Thyroid gland (tissue), 4 donors: Measurements from ENCODE around the gene FLRT2.
A peak's percentile ranks its signal among the peaks of the same experiment; 100 is the strongest.

Experiments
- CTCF ChIP-seq, 6 experiments: fragments of 200-600 bp in 3 of 6; fragments of 450-650 bp in 3 of 6; sonication (generic) in 3 of 6; IDR thresholded peaks; one replicate each; pipeline ENCODE4 v1.5.1; 2016 to 2019; ENCODE audit warnings: antibody characterized with exemption in 6 of 6, mild to moderate bottlenecking in 2 of 6, inconsistent platforms in 1 of 6, moderate library complexity in 1 of 6
- POLR2A ChIP-seq, 2 donors: fragments of 450-650 bp; IDR thresholded peaks; one replicate each; pipeline ENCODE4 v1.6.1; 2017; ENCODE audit warnings: antibody characterized with exemption in 2 of 2, mild to moderate bottlenecking in 2 of 2, moderate library complexity in 1 of 2

GRCh38 chr14:85528080-85528896, 1.7 kb upstream of the FLRT2 start:
- TF ChIP-seq CTCF (IDR thresholded peaks at IDR 0.05) (peak in 4 of 6 experiments; percentile 29 to 57 (median 56)), POLR2A (IDR thresholded peaks at IDR 0.05) (no peak)
